Endothelial cell of umbilical vein (primary cell): ENCODE results near the gene SMARCA2. TPM values are rescaled to one million over a fixed set of nuclear protein-coding genes. Genes with fewer than 3 reads are reported as not detected.

Source experiments
- BruUV-seq: library from RNA; stranded (reverse); fragments of 400-500 nt; replicated peaks from 2 replicates; lab custom pipeline; 2021; lab: Mats Ljungman, UMichigan
- CTCF ChIA-PET: fragments of 300-600, 350-600 bp; sonication (Branson Sonifier 250); formaldehyde crosslinking; loops from one replicate; lab custom pipeline; 2021; ENCODE audit warnings: antibody characterized with exemption, inconsistent platforms; lab: Charles Lee
- POLR2A ChIA-PET: fragments of 300-600, 350-600 bp; sonication (Branson Sonifier 250); formaldehyde crosslinking; loops from one replicate; lab custom pipeline; 2021; ENCODE audit warnings: antibody characterized with exemption, inconsistent platforms; lab: Charles Lee
- DNase-seq: peaks from one replicate; pipeline ENCODE4 v3.0.0-alpha.2; 2011; ENCODE audit warnings: low read depth, low spot score
- FAIRE-seq: peaks from 2 replicates; lab custom pipeline; 2011; peaks lifted over from hg19 to GRCh38; lab: Jason Lieb, UNC
- H2AFZ ChIP-seq: 2 replicates; pipeline ENCODE4 v1.6.0; 2012; ENCODE audit warnings: low read depth, low read length, control low read depth, inconsistent platforms
- H3K27ac ChIP-seq: 2 replicates; pipeline ENCODE4 v1.5.1; 2011; ENCODE audit warnings: low read depth, mild to moderate bottlenecking, control low read depth, low read length, moderate library complexity; ENCODE audit not compliant: insufficient read depth
- H3K27me3 ChIP-seq, 2 experiments: 2 replicates each; pipeline versions ENCODE4 v1.6.0 to v1.6.1; 2011; ENCODE audit warnings: low read length in 2 of 2, mixed read lengths in 1 of 2; ENCODE audit not compliant: control insufficient read depth in 2 of 2, insufficient read depth in 2 of 2
- H3K36me3 ChIP-seq, 2 experiments: 2 replicates in 1 of 2; 3 replicates in 1 of 2; pipeline ENCODE4 v1.5.1; 2011; ENCODE audit warnings: low read length in 2 of 2, mild to moderate bottlenecking in 1 of 2, moderate library complexity in 1 of 2; ENCODE audit not compliant: control insufficient read depth in 2 of 2, insufficient read depth in 2 of 2; ENCODE audit errors: extremely low read depth in 1 of 2
- H3K4me1 ChIP-seq: 3 replicates; pipeline ENCODE4 v1.5.1; 2011; ENCODE audit warnings: mild to moderate bottlenecking, low read length; ENCODE audit not compliant: control insufficient read depth, insufficient read depth; ENCODE audit errors: extremely low read depth
- H3K4me2 ChIP-seq: 2 replicates; pipeline ENCODE4 v1.6.1; 2011; ENCODE audit warnings: low read length, control low read depth, mixed read lengths; ENCODE audit not compliant: insufficient read depth
- H3K4me3 ChIP-seq, 3 experiments: fragments of 200-600 bp in 1 of 3; sonication (generic), shearing (Covaris generic) in 1 of 3; replicated peaks in 1 of 3; 2 replicates each; pipeline ENCODE4 v1.5.1; 2011 to 2016; ENCODE audit warnings: control low read depth in 3 of 3, low read length in 3 of 3, mild to moderate bottlenecking in 2 of 3, inconsistent platforms in 1 of 3, low read depth in 1 of 3, moderate library complexity in 1 of 3; ENCODE audit not compliant: insufficient read depth in 1 of 3
- H3K79me2 ChIP-seq: 2 replicates; pipeline ENCODE4 v1.6.0; 2012; ENCODE audit warnings: low read length, inconsistent platforms; ENCODE audit not compliant: control insufficient read depth, insufficient read depth
- H3K9ac ChIP-seq: replicated peaks from 2 replicates; pipeline ENCODE3; 2011; ENCODE audit warnings: low read length, control low read depth; ENCODE audit not compliant: insufficient read depth; ENCODE audit errors: extremely low read depth
- H3K9me1 ChIP-seq: replicated peaks from 3 replicates; pipeline ENCODE4 v1.6.0; 2011; ENCODE audit warnings: mild to moderate bottlenecking, low read length; ENCODE audit not compliant: control insufficient read depth, insufficient read depth; ENCODE audit errors: extremely low read depth
- H3K9me3 ChIP-seq: replicated peaks from 2 replicates; pipeline ENCODE4 v1.5.1; 2012; ENCODE audit warnings: low read length, inconsistent platforms; ENCODE audit not compliant: control insufficient read depth, insufficient read depth
- H4K20me1 ChIP-seq: replicated peaks from 2 replicates; pipeline ENCODE3; 2011; ENCODE audit warnings: mild to moderate bottlenecking, low read length; ENCODE audit not compliant: control insufficient read depth, insufficient read depth; ENCODE audit errors: extremely low read depth
- EZH2 ChIP-seq: IDR thresholded peaks from 2 replicates; pipeline ENCODE4 v1.6.1; 2012; ENCODE audit warnings: borderline replicate concordance, low read depth, mild to moderate bottlenecking, moderate library complexity, low read length, inconsistent platforms; ENCODE audit not compliant: severe bottlenecking
- FOS ChIP-seq: IDR thresholded peaks from 2 replicates; pipeline ENCODE4 v1.6.1; 2011; ENCODE audit warnings: mild to moderate bottlenecking, low read length, moderate library complexity, borderline replicate concordance; ENCODE audit not compliant: insufficient read depth
- GATA2 ChIP-seq: IDR thresholded peaks from 2 replicates; pipeline ENCODE4 v1.7.0; 2011; ENCODE audit warnings: low read depth, mild to moderate bottlenecking, moderate library complexity, mixed read lengths, low read length; ENCODE audit not compliant: insufficient read length, insufficient read depth
- POLR2A ChIP-seq: IDR thresholded peaks from 2 replicates; pipeline ENCODE4 v1.6.1; 2012; ENCODE audit warnings: low read depth, mild to moderate bottlenecking, control low read depth, low read length
- POLR2AphosphoS5 ChIP-seq: IDR thresholded peaks from 2 replicates; pipeline ENCODE4 v1.6.1; 2012; ENCODE audit warnings: low read depth, mild to moderate bottlenecking, control low read depth, low read length, moderate library complexity; ENCODE audit not compliant: insufficient read depth
- dilution Hi-C: fragments of 300-500 bp; cut with MboI; formaldehyde crosslinking; loops from one replicate; pipeline ENCODE4 v1.15.0; 2019; ENCODE audit warnings: low sequenced_read_pairs; ENCODE audit not compliant: extremely low pct_ligation_motif_present
- intact Hi-C: fragments of 100-400 bp; cut with micrococcal nuclease; formaldehyde crosslinking; loops from one replicate; pipeline ENCODE4 v1.10.0; 2022
- polyA plus RNA-seq, 4 experiments: library from polyadenylated mRNA; depleted of rRNA in 3 of 4; stranded (reverse) in 3 of 4; unstranded in 1 of 4; fragments of >200 nt; gene quantifications; 2 replicates each; pipeline versions ENCODE4 v1.2.1 to v1.2.3, GENCODE V29; 2011 to 2012; ENCODE audit warnings: missing spikeins in 1 of 4
- total RNA-seq: library from RNA; stranded (reverse); gene quantifications from 2 replicates; pipeline ENCODE4 v1.2.3, GENCODE V29; 2021
- TF ChIP-seq, protein P1 (sequence below): IDR thresholded peaks from 2 replicates; pipeline ENCODE4 v1.6.1; 2011; ENCODE audit not compliant: insufficient read depth, insufficient read length

SMARCA2 gene
- total and polyA plus RNA-seq, 2 donors (not counting 3 experiments of a cell fraction or from before 2014, with no cell fraction given), result 54.5 to 79.9 TPM

DNA sequence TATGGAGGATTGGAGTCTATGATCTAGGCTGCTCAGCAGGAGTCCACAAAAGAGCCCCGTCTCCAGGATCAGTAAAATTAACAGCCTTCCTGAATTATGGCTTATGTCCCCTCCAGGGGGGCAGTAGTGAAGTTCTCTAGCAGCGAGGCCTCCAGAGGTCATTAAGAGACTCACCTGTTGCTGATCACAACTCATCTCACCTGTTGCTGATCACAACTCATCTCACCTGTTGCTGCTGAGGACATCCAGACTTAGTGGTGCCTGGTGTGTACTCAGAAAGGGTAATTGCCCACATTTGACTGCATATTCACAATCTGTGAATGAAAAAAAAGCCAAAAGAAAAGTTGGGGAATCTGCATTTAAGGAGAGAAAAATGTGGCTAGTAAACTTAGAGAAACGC is 129.5 kb downstream of the SMARCA2 start:
- no peak overlapping the region for H2AFZ ChIP-seq
- H3K9me1 ChIP-seq, result no peaks in the 10 kb centered on the region
- no peaks in the 10 kb centered on the region for H4K20me1 ChIP-seq
- intact Hi-C loops, result loop anchor here (5.0 kb wide), 1 partner anchor 38 kb away; no protein-coding TSS in a partner anchor
- no peaks in the 10 kb centered on the region for H3K27me3 ChIP-seq
- ChIA-PET POLR2A (no interaction called here), CTCF (no interaction called here)
- no peaks in the 10 kb centered on the region for H3K36me3 ChIP-seq
- H3K4me3 ChIP-seq, result no peak overlapping the region
- no peak overlapping the region for H3K27ac ChIP-seq
- no peaks in the 10 kb centered on the region for H3K4me1 ChIP-seq
- no peak for DNase-seq
- dilution Hi-C loops, result no loop called here
- no peak overlapping the region for H3K4me2 ChIP-seq
- TF ChIP-seq EZH2 (no peak), GATA2 (no peak)
- no peaks in the 10 kb centered on the region for H3K9me3 ChIP-seq
- no peak overlapping the region for H3K9ac ChIP-seq
- no peaks in the 10 kb centered on the region for H3K79me2 ChIP-seq
- FAIRE-seq, result no peak
- no TSS peak for BruUV-seq

DNA sequence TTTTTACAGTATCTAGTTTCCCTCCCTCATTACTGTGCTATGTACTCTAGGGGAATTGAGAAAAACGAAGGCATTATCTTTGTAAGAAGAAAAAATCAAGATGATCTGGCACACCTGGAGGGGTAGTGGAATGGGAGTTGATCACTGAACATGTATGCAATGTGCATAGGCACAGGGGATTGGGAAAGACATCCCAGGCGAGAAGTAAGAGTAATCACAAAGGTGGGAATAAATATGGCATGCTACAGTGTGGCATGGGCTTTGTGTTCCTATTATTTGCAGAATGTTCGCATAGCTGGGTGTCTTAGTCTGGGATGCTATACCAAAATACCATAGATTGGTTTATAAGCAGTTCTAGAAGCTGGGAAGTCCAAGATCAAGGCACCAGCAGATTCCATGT is 130.6 kb downstream of the SMARCA2 start:
- no TSS peak for BruUV-seq
- DNase-seq, result no peak
- H3K4me1 ChIP-seq, result no peaks in the 10 kb centered on the region
- H4K20me1 ChIP-seq, result no peaks in the 10 kb centered on the region
- H3K9ac ChIP-seq, result no peak overlapping the region
- H3K79me2 ChIP-seq, result no peaks in the 10 kb centered on the region
- H2AFZ ChIP-seq, result no peak overlapping the region
- no peaks in the 10 kb centered on the region for H3K36me3 ChIP-seq
- H3K4me2 ChIP-seq, result no peak overlapping the region
- H3K4me3 ChIP-seq, result no peak overlapping the region
- H3K9me3 ChIP-seq, result no peaks in the 10 kb centered on the region
- dilution Hi-C loops (no loop called here), intact Hi-C loops (loop anchor here (5.0 kb wide), 1 partner anchor 37 kb away; no protein-coding TSS in a partner anchor)
- ChIA-PET CTCF (interaction anchor here (2.3 to 4.0 kb wide), 2 partner anchors 12 to 35 kb away, joined by 9 to 18 read pairs; no protein-coding TSS in a partner anchor), POLR2A (no interaction called here)
- H3K27ac ChIP-seq, result no peak overlapping the region
- no peak for FAIRE-seq
- no peak for TF ChIP-seq POLR2AphosphoS5
- no peak for TF ChIP-seq POLR2A
- no peak for TF ChIP-seq GATA2
- TF ChIP-seq EZH2, result no peak
- TF ChIP-seq, protein P1, sequence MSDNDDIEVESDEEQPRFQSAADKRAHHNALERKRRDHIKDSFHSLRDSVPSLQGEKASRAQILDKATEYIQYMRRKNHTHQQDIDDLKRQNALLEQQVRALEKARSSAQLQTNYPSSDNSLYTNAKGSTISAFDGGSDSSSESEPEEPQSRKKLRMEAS, result no peak
- TF ChIP-seq FOS, result no peak
- H3K27me3 ChIP-seq, result no peaks in the 10 kb centered on the region
- no peaks in the 10 kb centered on the region for H3K9me1 ChIP-seq
